ENCODE measurements around the gene RSPH6A. TPM values are rescaled to one million over a fixed set of nuclear protein-coding genes. Genes with fewer than 3 reads are reported as not detected.
A peak's percentile ranks its signal among the peaks of the same experiment; 100 is the strongest.

The RSPH6A gene
- polyA plus RNA-seq, 3 donors, result not detected

GRCh38 chr19:45782820-45783785 lies 32.0 kb downstream of the RSPH6A start:
- H3K4me3 ChIP-seq (replicated peaks in 1 of 3; ENCODE audit: low read depth in 2 of 3, low read length in 3 of 3), result no peak overlapping the region
- no peaks in the 10 kb centered on the region for H3K36me3 ChIP-seq (replicated peaks in 1 of 2; ENCODE audit: control insufficient read depth in 1 of 2, insufficient read depth in 2 of 2, low read length in 2 of 2)
- no peak overlapping the region for H2AFZ ChIP-seq (ENCODE audit: insufficient read depth, low read depth, low read length, poor library complexity, severe bottlenecking)
- peaks cover 98% of the 10 kb centered on the region for H4K20me1 ChIP-seq (ENCODE audit: insufficient read depth, low read length)
- H3K4me2 ChIP-seq (replicated peaks; ENCODE audit: extremely low read depth, low read length, poor library complexity, severe bottlenecking), result no peak overlapping the region
- intact Hi-C loops (cut with micrococcal nuclease), result no loop called here
- no peak for TF ChIP-seq CTCF (IDR thresholded peaks at IDR 0.05)
- WGBS (ENCODE audit: insufficient coverage), result 95% methylated on average over 13 of the region's 26 CpGs
- Mint-ChIP-seq H3K9me3 (peaks cover 3 to 46% (median 26%) of the 10 kb centered on the region in 7 donors), H3K27me3 (ENCODE audit: low read depth in 3 of 3) (peaks cover 96 to 100% (median 97%) of the 10 kb centered on the region in 3 donors), H3K4me1 (peaks cover 18% of the 10 kb centered on the region), H3K36me3 (peaks cover 13 to 25% of the 10 kb centered on the region in 2 donors), H3K27ac (no peak overlapping the region), H3K4me3 (peak overlapping the region in 1 of 2 donors; percentile 82)
- no peak overlapping the region for H3K27ac ChIP-seq (ENCODE audit: low read depth in 1 of 2, low read length in 2 of 2)
- no peaks in the 10 kb centered on the region for H3K79me2 ChIP-seq (ENCODE audit: insufficient read depth, low read length)
- peaks cover 11 to 21% of the 10 kb centered on the region in 2 donors for H3K4me1 ChIP-seq (ENCODE audit: control insufficient read depth in 1 of 2, insufficient read depth in 2 of 2, low read length in 2 of 2)
- H3K9ac ChIP-seq (ENCODE audit: insufficient read depth, low read length, poor library complexity, severe bottlenecking), result no peak overlapping the region
- H3K9me3 ChIP-seq (replicated peaks in 1 of 2; ENCODE audit: control insufficient read depth in 1 of 2, insufficient read depth in 1 of 2, low read length in 2 of 2), result peaks cover 16 to 36% of the 10 kb centered on the region in 2 donors
- peaks cover 61 to 100% of the 10 kb centered on the region in 2 donors for H3K27me3 ChIP-seq (ENCODE audit: control insufficient read depth in 2 of 2, insufficient read depth in 2 of 2, low read length in 2 of 2)
- no peak for DNase-seq

- Histone ChIP-seq H3K9me3 (replicated peaks in 1 of 2; ENCODE audit: control insufficient read depth in 1 of 2, insufficient read depth in 1 of 2, low read length in 2 of 2) (peaks cover 16 to 31% of the 10 kb centered on the region in 2 donors), H4K20me1 (ENCODE audit: insufficient read depth, low read length) (peaks cover 99% of the 10 kb centered on the region), H3K4me2 (replicated peaks; ENCODE audit: extremely low read depth, low read length, poor library complexity, severe bottlenecking) (no peak within 1 kb of the TSS), H3K79me2 (ENCODE audit: insufficient read depth, low read length) (no peaks in the 10 kb centered on the region), H3K4me3 (replicated peaks in 1 of 3; ENCODE audit: low read depth in 2 of 3, low read length in 3 of 3) (no peak within 1 kb of the TSS), H3K36me3 (replicated peaks in 1 of 2; ENCODE audit: control insufficient read depth in 1 of 2, insufficient read depth in 2 of 2, low read length in 2 of 2) (no peaks in the 10 kb centered on the region), H3K9ac (ENCODE audit: insufficient read depth, low read length, poor library complexity, severe bottlenecking) (no peak within 1 kb of the TSS), H3K27ac (ENCODE audit: low read depth in 1 of 2, low read length in 2 of 2) (no peak within 1 kb of the TSS), H3K4me1 (ENCODE audit: control insufficient read depth in 1 of 2, insufficient read depth in 2 of 2, low read length in 2 of 2) (peaks cover 11 to 21% of the 10 kb centered on the region in 2 donors), H2AFZ (ENCODE audit: insufficient read depth, low read depth, low read length, poor library complexity, severe bottlenecking) (no peak within 1 kb of the TSS), H3K27me3 (ENCODE audit: control insufficient read depth in 2 of 2, insufficient read depth in 2 of 2, low read length in 2 of 2) (peaks cover 54 to 100% of the 10 kb centered on the region in 2 donors)
- H3K27ac Mint-ChIP-seq, result peak within 1 kb of the TSS in 1 of 7 donors; percentile 27
- peak within 1 kb of the TSS in 1 of 2 donors; percentile 82 for H3K4me3 Mint-ChIP-seq
- intact Hi-C loops (cut with micrococcal nuclease), result no loop called here
- peaks cover 93 to 100% (median 97%) of the 10 kb centered on the region in 3 donors for H3K27me3 Mint-ChIP-seq (ENCODE audit: low read depth in 3 of 3)
- peaks cover 3 to 43% (median 23%) of the 10 kb centered on the region in 7 donors for H3K9me3 Mint-ChIP-seq
- peaks cover 15 to 18% of the 10 kb centered on the region in 2 donors for H3K36me3 Mint-ChIP-seq
- WGBS (ENCODE audit: insufficient coverage), result 65% methylated on average over 14 of the region's 18 CpGs
- no peak for DNase-seq
- no peak for TF ChIP-seq CTCF (IDR thresholded peaks at IDR 0.05)
- H3K4me1 Mint-ChIP-seq, result peaks cover 18% of the 10 kb centered on the region
Measured at GRCh38 chr19:45782162-45782691, 32.9 kb downstream of the RSPH6A start, which contains the start of gene DMPK. DMPK (minus strand) TSS chr19:45782490; CDS start chr19:45782352, 138 bp downstream.
